Purkinje cell (primary cell): ENCODE data around the gene POLR1A. TPM values are rescaled to one million over a fixed set of nuclear protein-coding genes. Genes with fewer than 3 reads are reported as not detected.

Experiments used
- polyA plus RNA-seq: library from polyadenylated mRNA; unstranded; fragments of >200 nt; fragmentation: Nextera tagmentation; gene quantifications from 2 replicates; pipeline ENCODE4 v1.2.1, GENCODE V29; 2014

The POLR1A gene
- polyA plus RNA-seq = 1.4 and 1.5 TPM in 2 replicates

GRCh38 chr2:86105252-86105968 lies at the start of gene POLR1A:
Gene POLR1A (minus strand): TSS chr2:86105886. CDS start chr2:86105776, 110 bp downstream.

GRCh38 chr2:86105969-86106945 lies 571 bp upstream of the POLR1A start, which contains the start of gene PTCD3:
Gene PTCD3 (plus strand): TSS chr2:86106235. CDS start chr2:86106248, 13 bp downstream.

Other genes starting within 250 kb of the POLR1A start
- 43.7 and 59.5 TPM in 2 replicates for gene ST3GAL5, start 216.9 kb downstream of the POLR1A start, polyA plus RNA-seq
- 45.5 and 71.8 TPM in 2 replicates for gene PTCD3, start 349 bp upstream of the POLR1A start, polyA plus RNA-seq
- gene IMMT, start 89.6 kb upstream of the POLR1A start, polyA plus RNA-seq = 183 and 193 TPM in 2 replicates
- 71.6 and 75.2 TPM in 2 replicates for gene MRPL35, start 93.6 kb upstream of the POLR1A start, polyA plus RNA-seq
- gene REEP1, start 231.7 kb upstream of the POLR1A start, polyA plus RNA-seq = 144 and 206 TPM in 2 replicates